HEK293 (cell line): Measurements from ENCODE around the gene SLC1A2.

ENCODE experiments used
- CTCF ChIP-seq: fragments of 450-650 bp; formaldehyde crosslinking; IDR thresholded peaks from 2 replicates; pipeline ENCODE4 v1.5.1; 2016; ENCODE audit warnings: missing biosample characterization, missing genetic modification characterization
- PBX3 ChIP-seq: sonication (generic); formaldehyde crosslinking; IDR thresholded peaks from 2 replicates; pipeline ENCODE4 v1.8.1; 2022; ENCODE audit warnings: mild to moderate bottlenecking, moderate library complexity, missing genetic modification reagents
- ZNF274 ChIP-seq, 2 experiments: fragments of 200-500 bp in 1 of 2; fragments of 450-650 bp in 1 of 2; sonication (Bioruptor generic) in 1 of 2; formaldehyde crosslinking in 1 of 2; IDR thresholded peaks; 2 replicates each; pipeline versions ENCODE4 v1.5.1 to v1.6.1; 2014 to 2016; ENCODE audit warnings: borderline replicate concordance in 1 of 2, inconsistent platforms in 1 of 2, low read length in 1 of 2, missing biosample characterization in 1 of 2, missing genetic modification characterization in 1 of 2
- ZNF704 ChIP-seq: fragments of 450-650 bp; formaldehyde crosslinking; IDR thresholded peaks from 2 replicates; pipeline ENCODE4 v1.5.1; 2016; ENCODE audit warnings: missing biosample characterization, missing genetic modification characterization

GRCh38 chr11:35233518-35233917 lies 185.8 kb downstream of the SLC1A2 start:
- TF ChIP-seq ZNF704 (tag by site-specific recombination) (no peak), ZNF274 (IDR thresholded peaks at IDR 0.05; ENCODE audit: low read length) (no peak), ZNF274 (tag by site-specific recombination; IDR thresholded peaks at IDR 0.05; ENCODE audit: borderline replicate concordance) (no peak), CTCF (tag by site-specific recombination) (no peak), PBX3 (CRISPR knock-in tag) (no peak)
